HEK293T (cell line): Measurements from ENCODE around the gene GALNT13.

ENCODE experiments used
- CTCF ChIA-PET: fragments of 350-600 bp; formaldehyde crosslinking; extraction: SDS; loops from one replicate; lab custom pipeline; 2021; ENCODE audit warnings: antibody characterized with exemption, inconsistent platforms; lab: Yijun Ruan, JAX
- POLR2A ChIA-PET: fragments of 350-600 bp; formaldehyde crosslinking; extraction: SDS; loops from one replicate; lab custom pipeline; 2020; ENCODE audit warnings: antibody characterized with exemption, inconsistent platforms; lab: Yijun Ruan, JAX
- DNase-seq: peaks from one replicate; pipeline ENCODE4 v3.0.0; 2012; ENCODE audit warnings: mixed read lengths; ENCODE audit errors: extremely low spot score
- ARNT ChIP-seq: fragments of 450-650 bp; IDR thresholded peaks from 2 replicates; pipeline ENCODE4 v1.6.1; 2017; ENCODE audit warnings: mild to moderate bottlenecking
- BHLHE40 ChIP-seq: fragments of 450-650 bp; IDR thresholded peaks from 2 replicates; pipeline ENCODE4 v1.6.1; 2016; ENCODE audit warnings: mild to moderate bottlenecking, moderate library complexity, borderline replicate concordance
- CTBP1 ChIP-seq: fragments of 450-650 bp; IDR thresholded peaks from 2 replicates; pipeline ENCODE4 v1.6.1; 2016; ENCODE audit warnings: borderline replicate concordance
- ELF4 ChIP-seq: fragments of 450-650 bp; IDR thresholded peaks from 2 replicates; pipeline ENCODE4 v1.6.1; 2017; ENCODE audit warnings: antibody characterized with exemption
- FOXA1 ChIP-seq: fragments of 450-650 bp; IDR thresholded peaks from 2 replicates; pipeline ENCODE4 v1.6.1; 2016; ENCODE audit warnings: mild to moderate bottlenecking
- FOXK2 ChIP-seq: fragments of 450-650 bp; IDR thresholded peaks from 2 replicates; pipeline ENCODE4 v1.6.1; 2016; ENCODE audit warnings: mild to moderate bottlenecking
- FOXM1 ChIP-seq: fragments of 450-650 bp; IDR thresholded peaks from 2 replicates; pipeline ENCODE4 v1.6.1; 2017; ENCODE audit warnings: mild to moderate bottlenecking, borderline replicate concordance
- HDGF ChIP-seq: fragments of 450-650 bp; IDR thresholded peaks from 2 replicates; pipeline ENCODE4 v1.6.1; 2017; ENCODE audit warnings: antibody characterized with exemption, borderline replicate concordance
- L3MBTL2 ChIP-seq: fragments of 450-650 bp; conservative IDR thresholded peaks from 2 replicates; pipeline ENCODE4 v1.6.1; 2016; ENCODE audit warnings: mild to moderate bottlenecking
- LEF1 ChIP-seq: fragments of 450-650 bp; IDR thresholded peaks from 2 replicates; pipeline ENCODE4 v1.6.1; 2017; ENCODE audit warnings: mild to moderate bottlenecking, borderline replicate concordance
- NFRKB ChIP-seq: fragments of 450-650 bp; IDR thresholded peaks from 2 replicates; pipeline ENCODE4 v1.6.1; 2016; ENCODE audit warnings: mild to moderate bottlenecking, moderate library complexity
- PKNOX1 ChIP-seq: fragments of 450-650 bp; IDR thresholded peaks from 2 replicates; pipeline ENCODE4 v1.6.1; 2016
- SP1 ChIP-seq: fragments of 450-650 bp; IDR thresholded peaks from 2 replicates; pipeline ENCODE4 v1.6.1; 2017
- SUZ12 ChIP-seq: fragments of 450-650 bp; IDR thresholded peaks from 2 replicates; pipeline ENCODE4 v1.6.1; 2016; ENCODE audit warnings: mild to moderate bottlenecking
- TARDBP ChIP-seq: fragments of 450-650 bp; IDR thresholded peaks from 2 replicates; pipeline ENCODE4 v1.6.1; 2016
- ZNF384 ChIP-seq: fragments of 450-650 bp; IDR thresholded peaks from 2 replicates; pipeline ENCODE4 v1.6.1; 2016

GALNT13 gene

GRCh38 chr2:154193246-154193645 is 321.5 kb downstream of the GALNT13 start:
- TF ChIP-seq BHLHE40 (no peak), PKNOX1 (no peak), TARDBP (no peak), FOXM1 (no peak), LEF1 (no peak), ELF4 (no peak), FOXA1 (no peak), L3MBTL2 (no peak)
- POLR2A ChIA-PET = no interaction called here
- DNase-seq = no peak
- CTCF ChIA-PET = no interaction called here

- no peak for DNase-seq
- TF ChIP-seq FOXM1 (no peak), ELF4 (no peak), HDGF (no peak), SUZ12 (no peak), TARDBP (no peak), ZNF384 (no peak), L3MBTL2 (no peak), SP1 (no peak), NFRKB (no peak), CTBP1 (no peak), PKNOX1 (no peak), FOXA1 (no peak), ARNT (no peak), BHLHE40 (no peak), FOXK2 (no peak)
- ChIA-PET CTCF (no interaction called here), POLR2A (no interaction called here)
Observed at GRCh38 chr2:154194909-154195643, 323.4 kb downstream of the GALNT13 start.

GRCh38 chr2:154195644-154196195 is 324.0 kb downstream of the GALNT13 start:
- DNase-seq = no peak
- POLR2A ChIA-PET = no interaction called here
- CTCF ChIA-PET = no interaction called here
- TF ChIP-seq L3MBTL2 (no peak), FOXA1 (no peak), FOXK2 (no peak), SP1 (no peak), TARDBP (no peak), FOXM1 (no peak), LEF1 (no peak), SUZ12 (no peak), ARNT (no peak)

GRCh38 chr2:154198866-154199265 is 327.1 kb downstream of the GALNT13 start:
- DNase-seq = no peak
- ChIA-PET CTCF (no interaction called here), POLR2A (no interaction called here)
- TF ChIP-seq CTBP1 = no peak
- no peak for TF ChIP-seq SUZ12
- no peak for TF ChIP-seq FOXM1
- no peak for TF ChIP-seq L3MBTL2

GRCh38 chr2:154203206-154203605 is 331.5 kb downstream of the GALNT13 start:
- no peak for DNase-seq
- POLR2A ChIA-PET = no interaction called here
- CTCF ChIA-PET = no interaction called here
- TF ChIP-seq BHLHE40 = no peak
- no peak for TF ChIP-seq FOXA1
- no peak for TF ChIP-seq ELF4
- no peak for TF ChIP-seq CTBP1
- TF ChIP-seq PKNOX1 = no peak
- no peak for TF ChIP-seq SUZ12
- TF ChIP-seq LEF1 = no peak
- no peak for TF ChIP-seq ARNT
- no peak for TF ChIP-seq ZNF384

GRCh38 chr2:154203902-154204301 is 332.2 kb downstream of the GALNT13 start:
- no peak for DNase-seq
- TF ChIP-seq HDGF = no peak
- no peak for TF ChIP-seq FOXK2
- TF ChIP-seq CTBP1 = no peak
- no peak for TF ChIP-seq SUZ12
- TF ChIP-seq FOXM1 = no peak
- no peak for TF ChIP-seq ZNF384
- no peak for TF ChIP-seq SP1
- no peak for TF ChIP-seq TARDBP
- TF ChIP-seq PKNOX1 = no peak
- no peak for TF ChIP-seq FOXA1
- no peak for TF ChIP-seq NFRKB
- no peak for TF ChIP-seq BHLHE40
- TF ChIP-seq ELF4 = no peak
- no peak for TF ChIP-seq LEF1
- no peak for TF ChIP-seq ARNT
- no peak for TF ChIP-seq L3MBTL2
- POLR2A ChIA-PET = no interaction called here
- CTCF ChIA-PET = no interaction called here
